GM18519 (cell line): ENCODE results near the gene GIMAP8.
"Not testable (repeated sequence)": the region's sequence is repeated elsewhere in the genome, so short reads cannot be mapped to it uniquely, and the experiment has no call there.

Source experiments
- ATAC-seq: cut with Tn5 transposase; IDR thresholded peaks from one replicate; pipeline ENCODE4 v1.9.1; 2021; ENCODE audit warnings: mild to moderate bottlenecking, moderate library complexity; ENCODE audit not compliant: unreplicated experiment, low FRiP score

GIMAP8 gene

GRCh38 chr7:150503581-150503980 is 53.2 kb downstream of the GIMAP8 start:
- ATAC-seq, result no peak

GRCh38 chr7:150507947-150508602 is 57.6 kb downstream of the GIMAP8 start:
- ATAC-seq, result no peak

GRCh38 chr7:150511048-150511447 is 60.6 kb downstream of the GIMAP8 start:
- no peak for ATAC-seq

GRCh38 chr7:150513758-150514157 is 63.3 kb downstream of the GIMAP8 start:
- ATAC-seq, result no peak

GRCh38 chr7:150514748-150515222 is 64.4 kb downstream of the GIMAP8 start, which contains the start of gene GIMAP7:
TSS of gene GIMAP7 (plus strand) at chr7:150514872. CDS start at chr7:150519975, 5,103 bp downstream.
- ATAC-seq, result peak; percentile 55

GRCh38 chr7:150515248-150516147 is 65.1 kb downstream of the GIMAP8 start:
- no peak for ATAC-seq

GRCh38 chr7:150516956-150517745 is 66.7 kb downstream of the GIMAP8 start:
- ATAC-seq, result no peak

GRCh38 chr7:150519310-150519709 is 68.9 kb downstream of the GIMAP8 start:
- ATAC-seq, result no peak

GRCh38 chr7:150520145-150520544 is 69.7 kb downstream of the GIMAP8 start:
- no peak for ATAC-seq

GRCh38 chr7:150522931-150523330 is 72.5 kb downstream of the GIMAP8 start:
- not testable (repeated sequence) for ATAC-seq

- ATAC-seq, result no peak
Measured at GRCh38 chr7:150524018-150524417, 73.6 kb downstream of the GIMAP8 start.
